ENCODE measurements around the gene SHMT2.

DNA sequence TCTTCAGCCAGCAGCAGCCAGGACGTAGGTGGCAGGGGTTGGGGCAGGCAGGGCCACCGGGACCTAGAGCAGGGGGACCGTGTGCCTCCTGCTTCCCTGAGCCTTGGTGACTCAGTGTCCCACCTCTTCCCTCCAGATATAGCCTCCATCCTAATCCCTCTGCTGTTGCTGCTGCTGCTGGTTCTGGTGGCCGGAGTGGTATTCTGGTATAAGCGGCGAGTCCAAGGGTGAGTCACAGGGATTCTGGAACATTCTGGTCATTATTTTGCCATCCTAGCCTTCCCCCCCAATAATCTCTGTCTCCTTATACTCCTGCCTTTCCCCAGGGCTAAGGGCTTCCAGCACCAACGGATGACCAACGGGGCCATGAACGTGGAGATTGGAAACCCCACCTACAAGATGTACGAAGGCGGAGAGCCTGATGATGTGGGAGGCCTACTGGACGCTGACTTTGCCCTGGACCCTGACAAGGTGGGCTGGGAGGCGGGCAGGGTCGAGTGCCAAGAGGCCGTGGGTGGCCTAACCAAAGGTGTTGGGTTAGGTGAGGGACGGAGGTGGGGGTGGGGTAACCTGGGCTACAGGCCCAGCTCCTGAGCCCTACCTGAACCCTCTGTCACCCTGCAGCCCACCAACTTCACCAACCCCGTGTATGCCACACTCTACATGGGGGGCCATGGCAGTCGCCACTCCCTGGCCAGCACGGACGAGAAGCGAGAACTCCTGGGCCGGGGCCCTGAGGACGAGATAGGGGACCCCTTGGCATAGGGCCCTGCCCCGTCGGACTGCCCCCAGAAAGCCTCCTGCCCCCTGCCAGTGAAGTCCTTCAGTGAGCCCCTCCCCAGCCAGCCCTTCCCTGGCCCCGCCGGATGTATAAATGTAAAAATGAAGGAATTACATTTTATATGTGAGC lies 17.5 kb upstream of the SHMT2 start:
- TF ChIP-seq, protein P1, sequence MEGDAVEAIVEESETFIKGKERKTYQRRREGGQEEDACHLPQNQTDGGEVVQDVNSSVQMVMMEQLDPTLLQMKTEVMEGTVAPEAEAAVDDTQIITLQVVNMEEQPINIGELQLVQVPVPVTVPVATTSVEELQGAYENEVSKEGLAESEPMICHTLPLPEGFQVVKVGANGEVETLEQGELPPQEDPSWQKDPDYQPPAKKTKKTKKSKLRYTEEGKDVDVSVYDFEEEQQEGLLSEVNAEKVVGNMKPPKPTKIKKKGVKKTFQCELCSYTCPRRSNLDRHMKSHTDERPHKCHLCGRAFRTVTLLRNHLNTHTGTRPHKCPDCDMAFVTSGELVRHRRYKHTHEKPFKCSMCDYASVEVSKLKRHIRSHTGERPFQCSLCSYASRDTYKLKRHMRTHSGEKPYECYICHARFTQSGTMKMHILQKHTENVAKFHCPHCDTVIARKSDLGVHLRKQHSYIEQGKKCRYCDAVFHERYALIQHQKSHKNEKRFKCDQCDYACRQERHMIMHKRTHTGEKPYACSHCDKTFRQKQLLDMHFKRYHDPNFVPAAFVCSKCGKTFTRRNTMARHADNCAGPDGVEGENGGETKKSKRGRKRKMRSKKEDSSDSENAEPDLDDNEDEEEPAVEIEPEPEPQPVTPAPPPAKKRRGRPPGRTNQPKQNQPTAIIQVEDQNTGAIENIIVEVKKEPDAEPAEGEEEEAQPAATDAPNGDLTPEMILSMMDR (IDR thresholded peaks at IDR 0.05) = no peak
- TF ChIP-seq POLR2A (IDR thresholded peaks at IDR 0.05) = no peak
